HS-5 (cell line): Measurements from ENCODE around the gene GRAMD2A.
"Not testable (repeated sequence)": the region's sequence is repeated elsewhere in the genome, so short reads cannot be mapped to it uniquely, and the experiment has no call there.

Experiments
- DNase-seq: peaks from one replicate; pipeline ENCODE4 v3.0.0-alpha.2; 2012; ENCODE audit warnings: low read depth

GRAMD2A gene

DNA sequence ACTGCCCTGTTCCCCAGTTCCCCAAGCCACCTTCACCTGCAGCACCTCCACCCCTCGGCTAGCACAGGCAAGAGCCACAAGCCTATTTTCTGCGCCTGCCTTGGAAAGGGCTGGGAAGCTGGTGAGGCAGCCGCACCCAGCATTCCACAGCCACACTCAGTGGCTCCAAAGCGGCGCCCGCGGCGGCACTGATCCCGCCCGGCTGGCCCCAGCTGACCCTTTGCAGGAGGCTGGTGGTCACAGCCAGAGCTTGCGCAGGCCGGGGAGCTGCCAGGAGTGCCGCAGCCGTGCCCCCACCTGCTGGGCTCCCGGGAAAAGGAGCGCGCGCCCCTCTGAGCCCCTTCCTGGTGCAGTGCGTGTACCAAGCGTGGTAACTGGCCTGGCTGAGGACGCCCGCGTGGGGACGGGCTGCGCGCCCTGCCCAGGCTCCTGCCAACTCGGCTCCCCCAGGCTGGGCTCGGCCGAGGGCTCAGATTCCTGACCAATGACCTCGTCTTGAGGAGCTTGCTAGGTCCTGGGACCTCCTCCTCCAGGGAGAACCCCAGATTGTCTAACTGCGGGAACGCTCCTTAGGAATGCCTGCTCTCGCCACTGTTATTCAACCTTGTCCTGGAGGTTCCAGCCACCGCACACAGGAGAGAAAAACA is 13.3 kb downstream of the GRAMD2A start:
- no peak for DNase-seq

DNA sequence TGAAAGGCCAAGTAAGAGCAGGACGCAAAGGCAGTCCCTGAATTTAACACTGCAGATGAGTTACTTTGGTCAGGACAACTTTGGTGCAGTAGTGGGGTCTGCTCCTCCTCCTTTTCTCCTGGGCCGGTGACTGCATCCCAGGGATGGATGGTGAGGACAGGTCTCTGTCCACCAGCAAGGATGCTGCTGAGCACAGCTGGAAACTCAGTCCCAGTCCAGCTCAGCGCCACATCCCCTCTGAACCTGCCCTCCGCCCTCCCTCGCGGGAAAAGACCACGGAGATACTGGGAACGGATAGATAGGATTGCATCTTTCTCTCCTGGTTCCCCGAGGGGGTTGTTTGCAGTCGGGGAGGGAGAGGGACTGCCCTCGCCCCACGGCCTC is 13.8 kb downstream of the GRAMD2A start:
- DNase-seq = no peak

DNA sequence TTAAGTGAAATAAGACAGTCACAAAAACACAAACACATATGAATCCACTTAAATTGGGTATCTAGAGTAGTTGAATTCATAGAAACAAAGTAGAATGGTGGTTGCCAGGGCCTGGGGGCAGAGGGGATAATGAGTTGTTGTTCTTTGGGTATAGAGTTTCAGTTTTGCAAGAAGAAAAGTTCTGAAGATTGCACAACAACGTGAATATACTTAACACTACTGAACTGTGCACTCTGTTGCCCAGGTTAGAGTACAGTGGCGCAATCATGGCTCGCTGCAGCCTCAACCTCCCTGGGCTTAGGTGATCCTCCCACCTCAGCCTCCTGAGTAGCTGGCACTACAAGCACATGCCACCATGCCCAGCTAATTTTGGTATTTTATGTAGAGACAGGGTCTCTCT is 14.9 kb downstream of the GRAMD2A start:
- no peak for DNase-seq

DNA sequence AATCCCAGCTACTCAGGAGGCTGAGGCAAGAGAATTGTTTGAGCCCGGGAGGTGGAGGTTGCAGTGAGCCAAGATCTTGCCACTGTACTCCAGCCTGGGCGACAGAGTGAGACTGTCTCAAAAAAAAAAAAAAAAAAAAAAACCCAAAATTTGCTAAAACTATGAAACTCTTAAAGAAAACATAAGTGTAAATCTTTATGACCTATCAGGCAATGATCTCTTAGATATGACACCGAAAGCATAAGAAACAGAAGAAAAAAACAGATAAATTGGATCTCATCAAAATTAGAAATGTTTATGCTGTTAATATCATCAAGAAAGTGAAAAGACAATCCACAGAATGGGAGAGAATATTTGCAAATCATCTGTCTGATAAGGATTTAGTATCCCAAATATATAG is 15.3 kb downstream of the GRAMD2A start:
- no peak for DNase-seq

DNA sequence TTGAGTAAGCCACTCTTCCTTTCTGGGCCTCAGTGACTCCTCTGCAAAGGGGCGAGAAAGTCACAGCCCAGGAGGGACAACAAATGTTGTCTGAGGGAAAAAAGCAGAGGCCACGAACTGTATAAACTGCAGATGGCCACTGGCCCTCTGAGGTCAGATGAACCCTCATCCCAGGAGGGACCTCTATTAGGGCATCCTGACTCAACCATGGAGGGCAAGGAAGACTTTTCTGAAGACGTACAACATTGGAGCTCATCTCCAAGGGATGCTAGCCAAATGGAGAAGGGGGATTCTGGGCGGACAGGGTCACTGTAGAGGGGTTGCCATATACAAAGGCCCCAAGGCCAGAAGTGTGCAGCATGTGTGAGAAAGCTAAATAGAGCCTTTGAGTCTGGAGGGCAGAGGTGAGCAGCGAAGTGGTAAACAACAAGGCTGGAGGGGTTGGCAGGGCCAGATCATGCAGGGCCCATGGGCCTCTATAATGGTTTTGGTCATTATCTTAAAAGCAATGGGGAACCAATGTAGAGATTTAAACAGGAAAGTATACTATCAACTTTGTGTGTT is 16.7 kb downstream of the GRAMD2A start:
- no peak for DNase-seq

DNA sequence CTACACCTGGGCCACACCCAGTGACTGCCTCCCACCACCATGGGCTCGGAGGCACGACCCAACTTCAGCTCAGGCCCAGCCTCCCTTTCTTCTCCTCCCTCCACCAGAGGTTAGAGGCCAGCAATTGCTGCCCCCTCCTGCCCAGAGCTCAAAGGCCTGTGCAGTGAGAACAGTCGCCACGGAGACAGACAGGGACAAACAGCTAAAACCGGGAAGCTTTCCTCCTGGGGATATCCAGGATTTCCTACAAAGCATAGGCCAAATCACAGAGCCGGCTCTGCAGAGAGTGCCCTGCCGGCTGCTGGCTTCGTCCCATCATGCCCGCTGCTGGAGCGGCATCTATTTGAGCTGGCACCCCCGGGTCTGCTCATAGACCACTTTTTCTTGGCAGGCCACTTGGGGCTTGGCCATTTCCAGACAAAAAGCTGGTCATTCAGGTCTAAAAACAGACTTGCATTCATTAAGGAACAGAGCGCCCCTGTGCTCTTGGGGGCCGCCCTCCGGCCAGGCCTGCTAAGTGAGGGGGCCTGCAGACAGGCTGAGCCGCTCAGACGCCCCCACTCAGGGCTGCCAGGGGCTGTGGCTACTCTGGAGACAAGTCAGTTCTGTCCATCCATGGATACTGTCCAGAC is 17.5 kb downstream of the GRAMD2A start:
- DNase-seq = no peak

DNA sequence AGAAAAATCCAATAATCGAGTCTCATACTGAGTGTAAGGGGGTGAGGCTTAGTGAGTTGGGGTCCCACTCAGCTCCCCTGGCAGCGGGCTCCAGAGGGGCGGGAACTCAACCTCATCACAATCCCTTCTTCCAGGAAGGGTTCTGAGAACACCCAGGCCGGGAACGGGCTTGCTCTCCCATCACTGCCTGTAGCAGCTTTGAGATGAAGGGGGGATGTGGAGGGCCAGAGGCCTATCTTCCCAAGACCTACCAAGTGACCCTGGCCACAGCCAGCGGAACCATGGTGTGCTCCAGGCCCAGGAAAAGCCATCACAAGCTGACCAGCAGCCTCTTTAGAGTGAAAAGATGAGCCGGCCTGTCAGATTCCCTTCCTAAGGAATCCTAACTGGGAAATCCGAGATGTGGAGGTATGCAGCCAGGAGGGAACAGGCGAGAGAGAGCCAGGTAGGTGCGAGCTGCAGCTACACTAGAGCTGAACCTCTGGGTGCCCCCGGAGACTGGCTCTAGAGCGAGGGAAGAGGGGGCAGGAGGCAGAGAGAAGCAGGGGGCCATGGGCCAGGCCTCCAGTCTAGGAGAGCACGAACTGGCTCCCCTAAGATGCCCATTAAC is 18.5 kb downstream of the GRAMD2A start:
- no peak for DNase-seq

DNA sequence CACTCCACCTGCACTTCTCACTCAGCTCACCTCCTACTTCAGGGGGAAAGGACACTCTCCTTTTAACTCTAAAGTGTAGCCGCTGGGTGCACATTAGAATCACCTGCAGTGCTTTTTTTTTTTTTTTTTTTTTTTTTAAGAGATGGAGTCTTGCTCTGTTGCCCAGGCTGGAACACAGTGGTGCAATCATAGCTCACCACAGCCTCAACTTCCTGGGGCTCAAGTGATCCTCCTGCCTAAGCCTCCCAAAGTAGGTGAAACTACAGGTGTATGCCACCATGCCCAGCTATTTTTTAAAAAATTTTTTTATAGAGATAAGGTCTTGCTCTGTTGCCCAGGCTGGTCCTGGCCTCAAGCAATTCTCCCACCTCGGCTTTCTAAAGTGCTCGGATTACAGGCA is 20.8 kb downstream of the GRAMD2A start:
- DNase-seq = no peak

DNA sequence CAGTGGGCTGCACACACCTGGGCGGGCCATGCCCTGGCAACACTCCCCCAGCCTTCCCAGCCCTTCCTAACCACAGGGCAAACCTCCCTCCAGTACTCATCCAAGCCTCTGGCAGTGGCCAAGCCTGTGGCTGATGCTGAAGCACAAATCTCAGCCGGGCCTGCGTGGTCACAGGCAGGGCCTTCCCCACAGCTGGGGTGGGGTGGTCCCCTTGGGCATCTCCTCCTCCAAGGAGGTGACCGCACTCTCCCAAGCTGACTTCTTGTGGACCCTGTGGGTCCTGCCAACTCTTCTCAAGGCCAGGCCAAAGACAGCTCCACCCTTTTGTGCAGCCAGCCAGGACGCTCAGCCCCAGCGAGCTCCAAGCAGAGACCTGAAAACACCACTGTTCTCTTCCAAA is 21.4 kb downstream of the GRAMD2A start:
- DNase-seq = no peak

DNA sequence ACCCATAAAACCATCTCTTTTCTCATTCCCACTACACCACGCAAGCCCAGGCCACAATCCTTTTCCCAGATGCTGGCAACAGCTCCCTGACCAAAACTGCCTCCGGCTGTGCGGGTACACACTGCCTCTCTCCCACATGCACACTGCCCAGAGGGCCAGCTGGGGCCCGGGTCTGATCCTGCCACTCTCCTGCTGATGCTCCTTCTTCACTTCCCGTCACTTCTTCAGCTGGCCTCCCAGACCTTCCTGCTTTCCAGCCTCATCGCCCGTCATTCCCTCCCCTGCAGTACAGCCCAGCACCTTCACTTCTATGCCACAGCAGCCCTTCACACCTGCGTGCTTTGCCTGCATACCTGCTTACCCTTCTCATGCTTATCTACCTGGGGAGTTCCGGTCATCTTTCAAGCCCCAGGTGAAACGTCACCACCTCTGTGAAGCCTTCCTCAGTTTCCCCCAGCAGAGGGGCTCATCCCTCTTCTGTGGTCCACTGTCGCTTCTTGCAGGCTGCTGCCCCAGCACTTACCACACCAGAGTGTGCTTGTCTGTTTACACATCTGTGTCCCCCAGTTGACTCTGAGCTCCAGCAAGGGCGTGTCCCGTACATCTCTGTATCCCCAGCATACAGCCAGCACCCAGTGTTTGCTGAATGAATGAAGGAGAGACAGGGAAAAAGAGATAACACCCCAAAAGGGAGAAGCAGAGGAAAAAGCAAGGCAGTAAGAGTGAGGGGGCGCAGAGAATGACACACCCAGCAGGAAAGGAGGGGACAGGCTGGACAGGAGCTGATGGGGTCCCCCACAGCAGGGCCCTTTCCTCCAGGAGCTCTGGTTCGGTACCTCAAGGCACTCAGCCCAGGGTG is 22.2 kb downstream of the GRAMD2A start:
- DNase-seq = no peak

DNA sequence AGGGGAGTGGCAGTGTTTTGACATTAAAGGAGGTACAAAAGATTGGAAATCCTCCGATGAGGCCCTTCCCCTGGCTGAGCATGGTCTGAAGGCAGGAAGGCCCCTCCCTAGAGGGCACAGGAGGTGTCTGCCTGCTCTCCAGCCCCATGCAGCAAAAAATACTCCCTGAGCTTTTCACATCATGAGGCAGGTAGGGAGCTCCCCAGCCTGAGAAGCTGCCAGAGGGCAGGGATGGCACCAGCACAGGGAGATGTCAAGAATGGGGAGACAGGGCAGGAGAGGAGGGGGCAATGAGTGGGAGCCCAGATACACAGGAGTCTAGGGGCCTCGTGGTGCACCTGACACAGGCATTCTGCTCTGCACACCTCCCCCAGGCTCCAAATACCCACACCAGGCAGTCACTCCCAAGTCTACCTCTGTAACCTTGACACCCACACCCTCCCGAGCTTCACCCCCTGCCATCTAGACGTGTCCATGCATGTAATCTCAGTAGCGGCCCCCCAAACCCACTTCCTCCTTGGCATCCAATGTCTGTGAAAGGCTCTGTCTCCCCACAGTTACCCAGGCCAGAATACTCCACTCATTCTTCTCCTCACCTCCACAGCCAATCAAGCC is 22.9 kb downstream of the GRAMD2A start:
- DNase-seq = no peak

DNA sequence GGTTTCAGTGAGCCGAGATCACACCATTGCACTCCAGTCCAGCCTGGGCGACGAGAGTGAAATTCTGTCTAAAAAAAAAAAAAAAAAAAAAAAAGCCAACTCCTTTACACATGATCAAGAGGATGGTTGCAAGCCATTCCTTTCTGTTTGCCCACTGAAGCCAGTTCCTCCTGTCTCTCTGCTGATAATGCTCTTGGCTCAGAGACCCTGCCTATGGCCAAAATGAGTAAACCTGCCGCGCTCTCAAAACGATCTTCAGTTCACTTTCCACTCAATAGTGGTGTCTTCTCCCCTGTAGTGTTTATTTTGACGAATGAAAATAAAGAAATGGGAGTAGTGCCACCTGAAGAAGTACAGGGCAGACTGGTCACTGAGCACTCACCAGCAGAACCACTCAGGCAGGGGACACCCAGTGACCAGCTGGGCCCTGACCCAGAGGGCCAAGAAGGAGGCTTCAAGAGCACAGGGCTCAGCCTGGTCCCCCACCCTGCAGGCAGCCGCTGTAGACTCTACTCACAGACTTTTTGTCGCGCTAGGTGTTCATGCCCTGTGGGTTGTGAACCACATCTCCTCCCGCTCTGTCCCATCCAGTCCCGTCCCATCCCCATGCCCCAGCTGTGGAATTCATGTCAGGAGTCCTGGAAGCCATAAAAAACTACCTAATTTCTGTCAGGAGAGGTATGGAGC is 23.6 kb downstream of the GRAMD2A start:
- no peak for DNase-seq

DNA sequence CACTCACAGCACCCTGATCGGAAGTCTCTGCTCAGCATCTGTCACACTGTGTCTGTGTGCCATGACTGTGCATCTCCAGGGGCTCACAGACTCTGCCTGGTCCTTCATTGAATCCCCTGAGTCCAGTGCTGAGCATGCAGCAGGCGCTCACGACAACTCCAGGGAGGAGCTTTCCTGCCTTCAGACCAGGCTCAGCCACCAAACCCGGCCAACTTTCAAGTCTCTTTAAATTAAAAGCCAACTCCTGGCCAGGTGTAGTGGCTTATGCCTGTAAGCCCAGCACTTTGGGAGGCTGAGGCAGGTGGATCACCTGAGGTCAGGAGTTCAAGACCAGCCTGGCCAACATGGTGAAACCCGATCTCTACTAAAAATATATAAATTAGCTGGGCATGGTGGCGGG is 24.2 kb downstream of the GRAMD2A start:
- DNase-seq = no peak

DNA sequence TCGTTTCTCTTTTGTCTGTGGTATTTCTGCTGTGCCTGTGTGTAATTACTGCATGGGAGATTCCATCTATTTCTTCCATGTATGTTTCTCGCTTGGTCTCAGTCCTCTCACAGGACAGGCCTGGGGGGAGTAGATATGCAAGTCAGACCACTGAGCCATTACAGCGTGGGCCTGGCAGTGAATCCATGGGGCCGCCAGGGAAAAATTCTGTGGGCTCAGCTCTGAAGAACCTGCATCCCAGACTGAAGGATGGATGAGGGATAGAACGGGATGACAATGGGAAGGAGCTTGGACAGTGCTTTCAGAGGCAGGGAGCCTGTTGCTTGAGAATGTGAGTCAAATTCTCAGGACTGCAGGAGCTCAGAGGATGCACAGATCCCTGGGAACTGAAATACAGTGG is 24.8 kb downstream of the GRAMD2A start:
- no peak for DNase-seq

DNA sequence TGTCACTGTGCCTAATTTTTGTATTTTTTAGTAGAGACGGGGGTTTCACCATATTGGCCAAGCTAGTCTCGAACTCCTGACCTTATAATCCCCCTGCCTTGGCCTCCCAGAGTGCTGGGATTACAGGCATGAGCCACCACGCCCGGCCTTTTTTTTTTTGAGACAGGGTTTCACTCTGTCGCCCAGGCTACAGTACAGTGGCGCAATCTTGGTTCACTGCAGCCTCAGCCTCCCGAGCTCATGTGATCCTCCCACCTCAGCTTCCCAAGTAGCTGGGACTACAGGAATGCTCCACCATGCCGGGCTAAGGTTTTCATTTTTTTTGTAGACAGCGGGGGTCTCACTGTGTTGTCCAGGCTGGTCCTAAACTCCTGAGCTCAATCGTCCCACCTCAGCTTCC is 25.6 kb downstream of the GRAMD2A start:
- not testable (repeated sequence) for DNase-seq

DNA sequence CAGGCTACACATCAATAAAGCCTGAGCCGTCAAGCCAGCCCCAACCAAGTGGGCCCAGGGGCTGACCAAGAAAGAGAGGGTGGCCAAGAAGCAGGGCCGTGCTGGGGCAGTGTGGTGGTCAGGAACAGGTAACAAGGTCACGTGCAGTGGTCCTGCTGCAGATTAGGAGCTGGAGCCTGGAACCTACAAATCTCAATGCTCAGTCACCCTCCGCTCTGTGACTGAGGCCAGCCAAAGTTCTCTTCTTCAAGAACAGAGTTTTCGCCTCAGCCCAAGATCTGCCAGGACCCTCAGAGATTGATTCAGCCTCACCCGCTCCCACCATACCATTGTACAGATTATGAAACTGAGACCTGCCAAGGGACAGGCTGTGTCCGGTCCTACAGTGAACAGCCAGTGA is 26.9 kb downstream of the GRAMD2A start:
- no peak for DNase-seq

DNA sequence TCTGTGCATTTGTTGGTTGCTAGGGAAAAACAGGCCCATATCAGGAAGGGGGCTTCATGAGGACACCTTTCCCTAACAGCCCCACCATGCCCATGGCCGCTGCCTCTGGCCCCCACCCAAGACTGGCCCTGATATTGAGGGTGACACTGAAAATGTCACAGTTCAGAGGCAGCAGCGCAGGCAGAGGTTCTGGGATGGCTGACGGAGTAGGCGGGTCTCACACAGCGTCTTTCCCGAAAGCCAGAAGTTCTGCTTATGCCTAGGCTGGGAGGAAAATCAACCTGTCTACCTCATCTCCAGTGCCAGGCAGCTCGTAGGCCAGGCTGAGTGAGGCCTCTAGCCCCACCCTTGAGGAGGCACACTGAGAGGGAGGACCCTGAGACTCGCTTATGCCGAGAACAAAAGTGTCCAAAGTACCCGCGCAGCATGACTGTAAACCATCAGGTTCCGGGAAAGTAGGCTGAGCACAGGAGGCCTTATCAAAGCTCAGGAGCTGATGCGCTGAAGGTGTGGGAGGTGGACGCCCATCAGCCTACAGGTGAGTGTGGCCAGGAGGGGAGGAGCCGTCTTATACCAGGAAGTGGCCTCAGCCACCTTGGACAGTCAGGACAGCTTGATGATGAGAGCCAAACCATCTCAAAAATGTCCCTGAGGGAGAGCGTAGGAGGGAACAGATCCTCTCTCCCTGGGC is 27.5 kb downstream of the GRAMD2A start:
- DNase-seq = no peak

DNA sequence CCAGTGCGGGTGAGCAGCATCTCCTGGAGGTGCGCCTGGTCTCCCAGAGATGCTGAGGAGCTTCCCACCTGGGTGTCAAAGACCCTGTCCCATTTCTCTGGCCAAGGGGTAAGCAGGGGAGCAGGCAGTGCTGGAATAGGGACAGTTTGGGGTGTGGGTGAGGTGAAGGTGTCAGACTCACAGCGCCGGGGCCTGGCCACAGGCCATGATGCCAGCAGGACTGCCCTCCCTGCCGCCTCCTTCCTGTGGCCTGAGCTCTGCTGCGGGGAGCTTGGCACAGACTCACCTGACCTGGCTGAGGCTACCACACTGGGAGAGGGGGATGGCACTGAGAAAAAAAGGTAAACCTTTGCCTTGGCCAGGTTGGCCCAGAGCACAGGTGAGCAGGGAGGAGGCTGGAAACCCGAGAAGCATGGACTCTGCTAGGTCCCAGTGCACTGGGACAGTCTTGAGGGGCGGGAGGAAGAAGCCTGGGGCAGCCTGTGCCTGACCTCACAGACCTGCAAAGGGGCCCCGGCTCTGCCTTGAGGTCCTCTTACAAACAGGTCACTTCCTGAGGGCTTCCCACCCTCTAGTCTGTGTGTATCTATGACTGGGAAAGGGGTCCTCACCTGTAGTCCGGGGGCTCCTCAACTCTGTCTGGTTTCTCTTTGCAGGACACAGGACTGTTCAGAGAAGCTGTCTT is 28.2 kb downstream of the GRAMD2A start:
- no peak for DNase-seq

DNA sequence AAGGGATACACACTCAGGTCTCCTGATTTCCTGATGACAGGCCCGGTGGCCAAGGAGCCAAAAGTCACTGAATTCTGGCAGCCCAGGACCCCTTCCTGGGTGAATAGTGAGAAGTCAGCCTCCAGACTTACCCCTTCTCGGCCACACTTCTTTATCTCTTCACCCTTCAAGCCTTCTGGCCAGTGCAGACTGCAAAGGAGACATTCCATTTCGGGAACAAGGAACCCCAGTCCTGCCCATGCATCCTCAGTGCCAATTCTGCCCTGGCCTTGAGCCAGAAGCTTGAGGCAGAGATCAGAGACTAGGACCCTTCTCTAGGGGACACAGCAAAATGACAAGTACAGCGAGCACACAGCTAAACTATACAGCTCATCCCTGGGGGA is 28.8 kb downstream of the GRAMD2A start:
- DNase-seq = no peak

DNA sequence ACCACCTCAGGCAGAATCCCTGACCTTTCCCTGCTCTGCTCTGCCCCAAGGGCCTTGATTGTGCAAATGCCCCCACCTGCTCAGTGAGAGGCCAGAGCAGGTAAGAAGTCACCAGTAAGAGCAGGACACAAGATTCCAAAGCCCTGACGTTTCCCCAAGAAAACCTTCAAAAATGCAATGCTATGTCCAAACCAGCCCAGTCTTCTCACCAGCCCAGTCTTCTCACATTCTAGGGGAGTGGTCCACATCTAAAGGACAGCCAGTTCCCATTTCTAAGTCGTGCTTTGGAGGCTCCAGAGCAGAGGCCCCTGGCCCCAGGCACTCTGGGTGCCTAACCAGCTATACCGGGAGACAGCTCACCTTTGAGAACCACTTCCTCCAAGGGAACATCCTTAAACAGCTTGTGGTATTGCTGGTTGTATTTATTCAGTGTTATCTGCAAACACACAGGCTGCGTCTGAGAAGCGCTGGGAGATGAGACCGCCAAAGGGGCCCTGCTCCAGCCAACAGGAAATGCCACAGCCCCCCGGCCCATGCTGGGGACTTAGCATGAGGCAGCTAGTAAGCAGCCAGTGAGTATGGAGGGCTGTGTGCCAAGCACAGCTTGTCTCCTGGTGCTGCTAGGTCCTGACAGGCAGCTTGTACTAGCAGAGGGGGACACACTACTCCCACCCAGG is 29.3 kb downstream of the GRAMD2A start:
- DNase-seq = no peak
